ENCODE data around the gene C10orf105.

The C10orf105 gene

DNA sequence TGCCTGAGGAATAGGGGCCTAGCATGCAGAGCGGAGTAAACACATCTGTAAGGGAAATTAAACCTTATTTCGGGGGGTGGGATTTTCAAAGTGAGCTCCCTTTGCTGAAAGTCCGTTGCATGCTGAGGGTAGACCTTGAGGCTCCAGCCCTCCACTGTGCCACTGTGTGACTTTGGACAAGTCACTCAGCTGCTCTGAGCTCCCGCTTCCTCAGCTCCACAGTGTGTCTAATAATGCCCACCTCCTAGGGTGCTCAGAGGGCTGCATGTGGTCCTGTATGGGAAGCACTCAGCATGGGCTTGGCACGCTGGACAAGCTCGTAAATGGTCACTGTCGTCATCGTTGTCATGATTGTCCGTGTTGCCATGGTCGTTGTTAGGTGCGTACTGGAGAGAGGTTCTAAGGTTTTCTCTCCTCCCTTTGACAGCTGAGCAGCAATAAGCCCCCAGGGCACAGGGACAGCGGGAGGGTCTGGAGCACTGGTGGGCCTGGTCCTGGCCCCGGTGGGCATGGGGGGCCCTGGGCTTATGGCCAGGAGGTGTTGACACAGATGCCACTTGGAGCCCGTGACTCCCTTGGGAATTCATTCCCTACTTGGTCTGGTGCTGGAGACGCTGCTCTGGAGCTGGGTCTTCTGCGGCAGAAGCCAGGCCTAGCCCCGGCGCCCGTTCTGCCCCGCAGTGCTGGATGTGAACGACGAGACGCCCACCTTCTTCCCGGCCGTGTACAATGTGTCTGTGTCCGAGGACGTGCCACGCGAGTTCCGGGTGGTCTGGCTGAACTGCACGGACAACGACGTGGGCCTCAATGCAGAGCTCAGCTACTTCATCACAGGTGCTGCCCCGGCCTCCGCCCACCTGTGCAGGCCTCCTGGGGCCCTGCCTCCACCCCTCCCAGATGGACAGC lies 13.1 kb downstream of the C10orf105 start:
- H3K4me3 ChIP-seq (ENCODE audit: low read depth, low read length): no peak overlapping the region
- TF ChIP-seq, protein P1, sequence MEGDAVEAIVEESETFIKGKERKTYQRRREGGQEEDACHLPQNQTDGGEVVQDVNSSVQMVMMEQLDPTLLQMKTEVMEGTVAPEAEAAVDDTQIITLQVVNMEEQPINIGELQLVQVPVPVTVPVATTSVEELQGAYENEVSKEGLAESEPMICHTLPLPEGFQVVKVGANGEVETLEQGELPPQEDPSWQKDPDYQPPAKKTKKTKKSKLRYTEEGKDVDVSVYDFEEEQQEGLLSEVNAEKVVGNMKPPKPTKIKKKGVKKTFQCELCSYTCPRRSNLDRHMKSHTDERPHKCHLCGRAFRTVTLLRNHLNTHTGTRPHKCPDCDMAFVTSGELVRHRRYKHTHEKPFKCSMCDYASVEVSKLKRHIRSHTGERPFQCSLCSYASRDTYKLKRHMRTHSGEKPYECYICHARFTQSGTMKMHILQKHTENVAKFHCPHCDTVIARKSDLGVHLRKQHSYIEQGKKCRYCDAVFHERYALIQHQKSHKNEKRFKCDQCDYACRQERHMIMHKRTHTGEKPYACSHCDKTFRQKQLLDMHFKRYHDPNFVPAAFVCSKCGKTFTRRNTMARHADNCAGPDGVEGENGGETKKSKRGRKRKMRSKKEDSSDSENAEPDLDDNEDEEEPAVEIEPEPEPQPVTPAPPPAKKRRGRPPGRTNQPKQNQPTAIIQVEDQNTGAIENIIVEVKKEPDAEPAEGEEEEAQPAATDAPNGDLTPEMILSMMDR (IDR thresholded peaks at IDR 0.05; ENCODE audit: low read depth, low read length, missing control alignments): no peak
- DNase-seq (ENCODE audit: low read depth): no peak

DNA sequence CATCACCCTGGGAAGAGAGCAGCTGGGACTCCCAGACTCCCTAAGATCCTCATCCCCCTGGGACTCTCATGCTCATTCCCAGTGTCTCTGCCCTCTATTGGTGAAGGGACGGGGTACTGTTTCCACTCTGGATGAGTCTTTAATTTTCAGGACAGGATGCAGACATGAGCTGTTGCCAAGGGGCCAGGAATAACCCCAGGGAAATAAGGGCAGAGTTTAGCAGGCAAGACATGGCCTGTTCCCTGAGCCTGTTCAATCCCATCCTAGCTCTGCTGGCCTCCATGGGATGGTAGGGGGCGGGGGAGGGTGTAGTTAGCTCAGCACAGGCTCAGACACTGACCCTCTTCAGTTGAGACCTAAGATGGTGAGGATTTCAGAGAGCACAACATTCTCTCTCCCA lies 14.0 kb downstream of the C10orf105 start:
- no peak for DNase-seq (ENCODE audit: low read depth)
- H3K4me3 ChIP-seq (ENCODE audit: low read depth, low read length): no peak overlapping the region
- TF ChIP-seq, protein P1 (IDR thresholded peaks at IDR 0.05; ENCODE audit: low read depth, low read length, missing control alignments): no peak

DNA sequence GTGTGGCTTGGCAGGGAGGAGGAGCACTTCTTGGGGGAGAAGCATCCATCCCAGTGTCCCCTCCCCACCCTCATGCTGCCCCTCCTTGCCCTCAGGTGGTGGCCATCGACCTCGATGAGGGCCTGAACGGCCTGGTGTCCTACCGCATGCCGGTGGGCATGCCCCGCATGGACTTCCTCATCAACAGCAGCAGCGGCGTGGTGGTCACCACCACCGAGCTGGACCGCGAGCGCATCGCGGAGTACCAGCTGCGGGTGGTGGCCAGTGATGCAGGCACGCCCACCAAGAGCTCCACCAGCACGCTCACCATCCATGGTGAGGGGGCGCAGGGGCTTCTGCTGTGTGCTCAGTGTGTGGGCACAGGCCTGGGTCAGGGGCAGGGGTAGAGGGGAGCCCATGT lies 14.8 kb downstream of the C10orf105 start:
- TF ChIP-seq, protein P1 (IDR thresholded peaks at IDR 0.05; ENCODE audit: low read depth, low read length, missing control alignments): no peak
- no peak for DNase-seq (ENCODE audit: low read depth)
- H3K4me3 ChIP-seq (ENCODE audit: low read depth, low read length): no peak overlapping the region

DNA sequence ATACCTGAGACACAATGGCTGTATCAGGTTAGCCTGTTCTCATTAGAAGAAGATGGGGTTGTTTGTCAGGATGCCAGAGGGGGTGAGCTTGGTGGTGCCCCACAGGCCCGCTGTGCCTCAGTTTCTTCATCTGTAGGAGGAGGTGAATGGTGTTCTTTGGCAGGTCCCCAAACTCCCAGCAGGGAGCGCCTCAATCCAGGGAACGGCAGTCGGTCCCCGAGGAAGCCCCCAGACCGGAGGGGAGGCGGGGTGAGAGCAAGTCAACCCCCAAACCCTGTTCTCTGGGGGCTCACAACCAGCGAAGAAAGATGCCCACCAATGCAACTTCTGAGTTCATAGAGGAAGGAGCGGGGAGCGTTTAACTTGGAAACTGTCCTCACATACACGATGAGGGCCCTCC lies 16.0 kb downstream of the C10orf105 start:
- H3K4me3 ChIP-seq (ENCODE audit: low read depth, low read length): no peak overlapping the region
- no peak for DNase-seq (ENCODE audit: low read depth)
- TF ChIP-seq, protein P1 (IDR thresholded peaks at IDR 0.05; ENCODE audit: low read depth, low read length, missing control alignments): no peak

DNA sequence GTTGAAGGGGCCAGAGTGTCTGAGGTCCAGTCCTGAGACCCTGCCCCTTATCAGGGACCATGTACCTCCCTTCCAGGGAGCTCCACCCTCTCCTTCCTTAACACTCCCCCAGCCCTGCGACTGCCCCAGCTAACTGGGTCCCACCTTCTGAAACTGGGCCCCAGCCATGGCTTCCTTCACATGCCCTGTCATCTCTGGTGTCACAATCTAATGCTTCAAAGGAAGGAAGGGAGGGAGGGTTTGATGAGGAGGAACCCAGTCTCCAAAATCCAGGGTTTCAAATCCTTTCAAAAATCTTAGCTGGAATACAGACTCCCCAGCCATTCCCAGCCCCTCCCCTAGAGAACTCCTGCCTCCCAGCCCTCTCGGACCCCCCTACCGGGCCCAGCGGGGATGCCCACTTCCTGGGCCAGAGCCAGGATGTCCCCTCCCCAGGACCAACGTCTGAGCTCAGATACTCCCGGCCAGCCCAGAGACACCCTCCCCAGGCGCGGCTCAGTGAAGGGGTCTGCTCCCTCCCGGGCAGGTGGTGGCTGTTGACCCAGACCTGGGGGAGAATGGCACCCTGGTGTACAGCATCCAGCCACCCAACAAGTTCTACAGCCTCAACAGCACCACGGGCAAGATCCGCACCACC lies 18.0 kb downstream of the C10orf105 start:
- DNase-seq (ENCODE audit: low read depth): no peak
- TF ChIP-seq, protein P1 (IDR thresholded peaks at IDR 0.05; ENCODE audit: low read depth, low read length, missing control alignments): no peak
- no peak overlapping the region for H3K4me3 ChIP-seq (ENCODE audit: low read depth, low read length)

DNA sequence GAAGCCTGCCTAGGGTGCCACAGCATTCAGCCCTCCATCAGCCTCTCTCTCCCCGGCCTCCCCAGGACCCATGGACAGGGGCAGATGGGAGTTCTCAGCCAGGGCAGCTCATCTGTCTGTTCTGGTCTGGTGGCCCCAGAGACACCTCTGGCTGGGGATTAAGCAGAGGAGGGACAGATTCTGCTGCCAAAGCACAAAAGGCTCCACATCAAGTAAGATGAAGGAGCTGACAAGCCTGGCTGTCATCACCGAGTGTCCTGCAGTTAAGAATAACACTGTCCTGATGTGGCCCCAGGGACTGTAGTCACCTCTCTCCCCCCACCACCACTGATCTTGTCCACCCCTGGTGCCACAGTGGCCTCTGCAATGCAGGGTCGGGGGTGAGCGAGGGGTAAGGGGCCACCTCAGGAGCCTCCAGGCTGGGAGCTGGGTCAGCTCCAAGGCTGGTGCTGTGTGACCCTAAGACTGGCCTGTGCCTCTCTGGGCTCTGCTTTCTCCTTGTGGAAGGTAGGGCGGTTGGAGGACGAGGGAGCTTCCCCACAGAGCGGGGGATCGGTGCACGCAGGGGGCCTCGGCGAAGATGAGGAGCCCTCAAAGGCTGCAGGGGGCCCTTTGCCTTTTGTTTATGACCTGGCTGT lies 18.7 kb downstream of the C10orf105 start:
- TF ChIP-seq, protein P1 (IDR thresholded peaks at IDR 0.05; ENCODE audit: low read depth, low read length, missing control alignments): no peak
- no peak for DNase-seq (ENCODE audit: low read depth)
- no peak overlapping the region for H3K4me3 ChIP-seq (ENCODE audit: low read depth, low read length)

Data from GM12864 (cell line).